Right lobe of liver (tissue), 6 donors: ENCODE results near the gene MRGPRD. TPM values are rescaled to one million over a fixed set of nuclear protein-coding genes. Genes with fewer than 3 reads are reported as not detected.

Experiments used
- ATAC-seq, 4 donors: fragments of 200-7000 bp; cut with Tn5 transposase; one replicate each; pipeline ENCODE4 v1.9.1; 2020; ENCODE audit warnings: mild to moderate bottlenecking in 4 of 4, moderate library complexity in 4 of 4
- DNase-seq, 3 donors: peaks; one replicate each; pipeline ENCODE4 v3.0.0-alpha.2; 2020
- H3K27ac ChIP-seq, 3 donors: fragments of 200-600 bp; one replicate each; pipeline ENCODE4 v1.8.0; 2022
- H3K27me3 ChIP-seq, 2 donors: fragments of 200-600 bp; one replicate each; pipeline ENCODE4 v1.8.0; 2022
- H3K36me3 ChIP-seq, 4 donors: fragments of 200-600 bp; sonication (generic) in 1 of 4; one replicate each; pipeline versions ENCODE4 v1.5.1 to v1.8.0; 2017 to 2022; ENCODE audit warnings: control low read depth in 1 of 4
- H3K4me1 ChIP-seq, 4 donors: fragments of 200-600 bp; sonication (generic) in 1 of 4; one replicate each; pipeline versions ENCODE4 v1.5.1 to v1.8.0; 2017 to 2022; ENCODE audit warnings: control low read depth in 1 of 4
- H3K4me3 ChIP-seq, 3 donors: fragments of 200-600 bp; one replicate each; pipeline ENCODE4 v1.8.0; 2022
- H3K9me3 ChIP-seq, 4 donors: fragments of 200-600 bp; sonication (generic) in 1 of 4; one replicate each; pipeline versions ENCODE4 v1.5.1 to v1.8.0; 2017 to 2022; ENCODE audit warnings: control low read depth in 1 of 4
- CTCF ChIP-seq, 4 donors: fragments of 200-600 bp in 3 of 4; fragments of 450-650 bp in 1 of 4; IDR thresholded peaks; one replicate each; pipeline versions ENCODE4 v1.5.1 to v1.8.0; 2016 to 2022; ENCODE audit warnings: antibody characterized with exemption in 4 of 4, mild to moderate bottlenecking in 2 of 4
- POLR2A ChIP-seq: fragments of 450-650 bp; IDR thresholded peaks from one replicate; pipeline ENCODE4 v1.6.1; 2017; ENCODE audit warnings: antibody characterized with exemption, mild to moderate bottlenecking
- WGBS: methylation state at CpG from one replicate; pipeline ENCODE4 v1.1.6; 2018; ENCODE audit warnings: low coverage, low lambda C conversion rate; ENCODE audit not compliant: insufficient coverage; ENCODE audit errors: missing lambda C conversion rate; 5-methylcytosine and 5-hydroxymethylcytosine counted together
- intact Hi-C, 2 donors: fragments of 100-400 bp; cut with DNase I; formaldehyde crosslinking; loops; one replicate each; pipeline versions ENCODE4 v1.11.2 to v1.14.1; 2022
- total RNA-seq, 6 experiments: library from RNA; depleted of rRNA in 2 of 6; stranded (reverse); fragments of >200 nt in 2 of 6; fragmentation: NEBNext Ultra II Directional in 3 of 6; extraction: Animal tissue kit (Norgen Biotek cat#: 25700) in 3 of 6; gene quantifications; one replicate each; pipeline versions ENCODE4 v1.1.0 to v1.2.4, GENCODE V29; 2016 to 2023
- donor health status: DM: no; HTN: yes; CAD: no.
- donor health status: DM: no; HTN: no; CAD: no.
- donor health status: DM: no; HTN: no; CAD: no.
- donor health status: DM: no; HTN: yes; CAD: no.
- donor health status: DM: no; HTN: yes; CAD: no.

Gene MRGPRD
- total RNA-seq, 6 experiments from 2014 or later = not detected

- ATAC-seq (no peak), DNase-seq (no peak)
- H3K27ac ChIP-seq = no peak overlapping the region
- no peaks in the 10 kb centered on the region for H3K27me3 ChIP-seq
- WGBS = 53% methylated on average over 3 of the region's 5 CpGs
- H3K4me1 ChIP-seq = no peaks in the 10 kb centered on the region
- H3K9me3 ChIP-seq = no peaks in the 10 kb centered on the region
- no peaks in the 10 kb centered on the region for H3K36me3 ChIP-seq
- TF ChIP-seq CTCF (IDR thresholded peaks at IDR 0.05) = no peak
- no peak for TF ChIP-seq POLR2A
- intact Hi-C loops = no loop called here
- H3K4me3 ChIP-seq = no peak overlapping the region
These were observed 25.2 kb downstream of the MRGPRD start for GRCh38 chr11:68955607-68955958.

GRCh38 chr11:68954836-68955606 is 25.8 kb downstream of the MRGPRD start:
- Histone ChIP-seq H3K36me3 (no peaks in the 10 kb centered on the region), H3K27ac (no peak overlapping the region), H3K27me3 (no peaks in the 10 kb centered on the region), H3K9me3 (no peaks in the 10 kb centered on the region), H3K4me3 (no peak overlapping the region), H3K4me1 (no peaks in the 10 kb centered on the region)
- intact Hi-C loops = no loop called here
- 70% methylated on average over 3 of the region's 30 CpGs for WGBS
- peak; percentile 63 to 79 (median 66) for ATAC-seq
- no peak for TF ChIP-seq POLR2A
- TF ChIP-seq CTCF (IDR thresholded peaks at IDR 0.05) = no peak
- no peak for DNase-seq

- H3K9me3 ChIP-seq = no peaks in the 10 kb centered on the region
- no peaks in the 10 kb centered on the region for H3K36me3 ChIP-seq
- no peak overlapping the region for H3K27ac ChIP-seq
- H3K4me3 ChIP-seq = no peak overlapping the region
- 39% methylated on average over 2 of the region's 9 CpGs for WGBS
- no peaks in the 10 kb centered on the region for H3K4me1 ChIP-seq
- TF ChIP-seq POLR2A = no peak
- TF ChIP-seq CTCF (IDR thresholded peaks at IDR 0.05) = no peak
- no peaks in the 10 kb centered on the region for H3K27me3 ChIP-seq
- DNase-seq (no peak), ATAC-seq (no peak)
- intact Hi-C loops = no loop called here
These were observed 30.0 kb downstream of the MRGPRD start for GRCh38 chr11:68950762-68951161.

GRCh38 chr11:68950270-68950669 is 30.5 kb downstream of the MRGPRD start:
- H3K4me1 ChIP-seq = no peaks in the 10 kb centered on the region
- H3K9me3 ChIP-seq = no peaks in the 10 kb centered on the region
- DNase-seq (no peak), ATAC-seq (no peak)
- no peaks in the 10 kb centered on the region for H3K36me3 ChIP-seq
- TF ChIP-seq CTCF (IDR thresholded peaks at IDR 0.05) (no peak), POLR2A (no peak)
- no peak overlapping the region for H3K27ac ChIP-seq
- no peaks in the 10 kb centered on the region for H3K27me3 ChIP-seq
- intact Hi-C loops = no loop called here
- H3K4me3 ChIP-seq = no peak overlapping the region
- 81% methylated on average over 3 of the region's 5 CpGs for WGBS
